Measurements from ENCODE around the gene GNAL.

GNAL gene

GRCh38 chr18:11668441-11669169 lies 20.5 kb upstream of the GNAL start:
- TF ChIP-seq SIN3A (IDR thresholded peaks at IDR 0.05; ENCODE audit: borderline replicate concordance, insufficient read depth, low read length) (no peak), TAF1 (IDR thresholded peaks at IDR 0.05; ENCODE audit: borderline replicate concordance, insufficient read depth, low read length) (no peak), POLR2AphosphoS5 (IDR thresholded peaks at IDR 0.05; ENCODE audit: low read depth, low read length) (no peak), REST (IDR thresholded peaks at IDR 0.05; ENCODE audit: insufficient read depth in 1 of 2, low read depth in 2 of 2, low read length in 2 of 2) (no peak), FOXP2 (optimal IDR thresholded peaks at IDR 0.05; ENCODE audit: borderline replicate concordance, extremely low read depth, extremely low read length, insufficient read depth) (no peak)

- TF ChIP-seq REST (IDR thresholded peaks at IDR 0.05; ENCODE audit: insufficient read depth in 1 of 2, low read depth in 2 of 2, low read length in 2 of 2): no peak
- no peak for TF ChIP-seq POLR2AphosphoS5 (IDR thresholded peaks at IDR 0.05; ENCODE audit: low read depth, low read length)
- no peak for TF ChIP-seq FOXP2 (optimal IDR thresholded peaks at IDR 0.05; ENCODE audit: borderline replicate concordance, extremely low read depth, extremely low read length, insufficient read depth)
- TF ChIP-seq SIN3A (IDR thresholded peaks at IDR 0.05; ENCODE audit: borderline replicate concordance, insufficient read depth, low read length): no peak
Observed at GRCh38 chr18:11669271-11669947, 19.7 kb upstream of the GNAL start.

GRCh38 chr18:11669948-11670275 lies 19.2 kb upstream of the GNAL start:
- no peak for TF ChIP-seq TAF1 (IDR thresholded peaks at IDR 0.05; ENCODE audit: borderline replicate concordance, insufficient read depth, low read length)
- TF ChIP-seq POLR2AphosphoS5 (IDR thresholded peaks at IDR 0.05; ENCODE audit: low read depth, low read length): no peak
- TF ChIP-seq FOXP2 (optimal IDR thresholded peaks at IDR 0.05; ENCODE audit: borderline replicate concordance, extremely low read depth, extremely low read length, insufficient read depth): no peak
- TF ChIP-seq REST (IDR thresholded peaks at IDR 0.05; ENCODE audit: insufficient read depth in 1 of 2, low read depth in 2 of 2, low read length in 2 of 2): no peak
- no peak for TF ChIP-seq SIN3A (IDR thresholded peaks at IDR 0.05; ENCODE audit: borderline replicate concordance, insufficient read depth, low read length)

- TF ChIP-seq TAF1 (IDR thresholded peaks at IDR 0.05; ENCODE audit: borderline replicate concordance, insufficient read depth, low read length) (no peak), FOXP2 (optimal IDR thresholded peaks at IDR 0.05; ENCODE audit: borderline replicate concordance, extremely low read depth, extremely low read length, insufficient read depth) (no peak), REST (IDR thresholded peaks at IDR 0.05; ENCODE audit: insufficient read depth in 1 of 2, low read depth in 2 of 2, low read length in 2 of 2) (no peak), SIN3A (IDR thresholded peaks at IDR 0.05; ENCODE audit: borderline replicate concordance, insufficient read depth, low read length) (no peak), POLR2AphosphoS5 (IDR thresholded peaks at IDR 0.05; ENCODE audit: low read depth, low read length) (no peak)
Observed at GRCh38 chr18:11671156-11671555, 17.9 kb upstream of the GNAL start.
